DND-41 (cell line): ENCODE data around the gene GPR18.

Experiments used
- ATAC-seq: fragments of 200-7000 bp; cut with Tn5 transposase; 3 replicates; pipeline ENCODE4 v1.9.1; 2021; ENCODE audit warnings: low read depth; ENCODE audit not compliant: insufficient read depth
- DNase-seq: peaks from one replicate; pipeline ENCODE4 v3.0.0-alpha.2; 2020
- H2AFZ ChIP-seq: 2 replicates; pipeline ENCODE4 v1.6.0; 2012; ENCODE audit warnings: low read depth, low read length
- H3K27ac ChIP-seq: 2 replicates; pipeline ENCODE4 v1.5.1; 2012; ENCODE audit warnings: low read length, inconsistent platforms
- H3K27me3 ChIP-seq: fragments of 200-600 bp; sonication (generic); 2 replicates; pipeline ENCODE4 v1.6.0; 2012; ENCODE audit warnings: low read length, mild to moderate bottlenecking, inconsistent platforms; ENCODE audit not compliant: insufficient read depth, poor library complexity
- H3K36me3 ChIP-seq: 2 replicates; pipeline ENCODE4 v1.5.1; 2012; ENCODE audit warnings: low read length, inconsistent platforms; ENCODE audit not compliant: insufficient read depth
- H3K4me1 ChIP-seq: 2 replicates; pipeline ENCODE4 v1.5.1; 2012; ENCODE audit warnings: mild to moderate bottlenecking, low read length; ENCODE audit not compliant: insufficient read depth
- H3K4me2 ChIP-seq: 2 replicates; pipeline ENCODE4 v1.6.0; 2012; ENCODE audit warnings: mild to moderate bottlenecking, moderate library complexity, low read length, inconsistent platforms; ENCODE audit not compliant: insufficient read depth
- H3K4me3 ChIP-seq, 2 experiments: fragments of 200-600 bp in 1 of 2; shearing (Covaris generic) in 1 of 2; 2 replicates each; pipeline ENCODE4 v1.5.1; 2012 to 2016; ENCODE audit warnings: inconsistent platforms in 2 of 2, low read length in 2 of 2, mild to moderate bottlenecking in 2 of 2, low read depth in 1 of 2, moderate library complexity in 1 of 2
- H3K79me2 ChIP-seq: 2 replicates; pipeline ENCODE4 v1.6.0; 2012; ENCODE audit warnings: low read length, inconsistent platforms; ENCODE audit not compliant: insufficient read depth
- H3K9ac ChIP-seq: 2 replicates; pipeline ENCODE4 v1.6.0; 2012; ENCODE audit warnings: low read depth, mild to moderate bottlenecking, inconsistent platforms, low read length, moderate library complexity
- H3K9me3 ChIP-seq: 2 replicates; pipeline ENCODE4 v1.5.1; 2012; ENCODE audit warnings: low read length, moderate library complexity, mild to moderate bottlenecking, inconsistent platforms; ENCODE audit not compliant: insufficient read depth, severe bottlenecking
- H4K20me1 ChIP-seq: 2 replicates; pipeline ENCODE4 v1.6.0; 2012; ENCODE audit warnings: low read length; ENCODE audit not compliant: insufficient read depth
- EZH2 ChIP-seq: IDR thresholded peaks from 3 replicates; pipeline ENCODE4 v1.6.1; 2012; ENCODE audit warnings: borderline replicate concordance, low read depth, mild to moderate bottlenecking, moderate library complexity, low read length, inconsistent platforms; ENCODE audit not compliant: severe bottlenecking
- TF ChIP-seq, protein P1 (sequence below): IDR thresholded peaks from 2 replicates; pipeline ENCODE4 v1.5.1; 2012; ENCODE audit warnings: borderline replicate concordance, low read length, moderate library complexity, mild to moderate bottlenecking; ENCODE audit not compliant: poor library complexity, severe bottlenecking; ENCODE audit errors: extremely low read depth

GPR18 gene

DNA sequence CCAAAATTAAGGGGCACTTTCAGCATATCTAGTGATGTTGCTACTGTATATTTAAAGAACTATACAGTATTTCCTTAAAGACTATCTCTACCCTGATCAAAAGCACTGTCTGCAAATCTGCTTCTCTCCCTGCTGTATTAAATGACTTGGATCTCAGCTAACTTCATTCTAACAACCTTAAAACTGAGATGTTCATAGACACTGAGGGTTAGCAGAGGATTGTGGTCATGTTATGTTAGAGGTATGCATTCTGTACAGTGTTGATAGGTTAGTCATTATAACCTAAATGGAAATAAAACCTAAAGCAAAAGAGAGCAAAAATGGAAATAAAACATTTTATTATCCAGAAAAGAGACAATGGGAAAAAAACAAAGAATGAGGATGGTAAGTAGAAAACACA is 39.2 kb upstream of the GPR18 start:
- peaks cover 21% of the 10 kb centered on the region; the same call in 1 of the 2 replicates for H3K36me3 ChIP-seq
- H3K27ac ChIP-seq: no peak overlapping the region
- peaks cover 9% of the 10 kb centered on the region; the same call in 1 of the 2 replicates for H4K20me1 ChIP-seq
- H3K27me3 ChIP-seq: no peaks in the 10 kb centered on the region
- ATAC-seq (no peak), DNase-seq (no peak)
- no peak overlapping the region for H3K4me3 ChIP-seq
- H3K9me3 ChIP-seq: no peaks in the 10 kb centered on the region
- H3K79me2 ChIP-seq: peaks cover 10% of the 10 kb centered on the region; the same call in 1 of the 2 replicates
- no peak overlapping the region for H3K4me2 ChIP-seq
- TF ChIP-seq EZH2: no peak
- TF ChIP-seq, protein P1, sequence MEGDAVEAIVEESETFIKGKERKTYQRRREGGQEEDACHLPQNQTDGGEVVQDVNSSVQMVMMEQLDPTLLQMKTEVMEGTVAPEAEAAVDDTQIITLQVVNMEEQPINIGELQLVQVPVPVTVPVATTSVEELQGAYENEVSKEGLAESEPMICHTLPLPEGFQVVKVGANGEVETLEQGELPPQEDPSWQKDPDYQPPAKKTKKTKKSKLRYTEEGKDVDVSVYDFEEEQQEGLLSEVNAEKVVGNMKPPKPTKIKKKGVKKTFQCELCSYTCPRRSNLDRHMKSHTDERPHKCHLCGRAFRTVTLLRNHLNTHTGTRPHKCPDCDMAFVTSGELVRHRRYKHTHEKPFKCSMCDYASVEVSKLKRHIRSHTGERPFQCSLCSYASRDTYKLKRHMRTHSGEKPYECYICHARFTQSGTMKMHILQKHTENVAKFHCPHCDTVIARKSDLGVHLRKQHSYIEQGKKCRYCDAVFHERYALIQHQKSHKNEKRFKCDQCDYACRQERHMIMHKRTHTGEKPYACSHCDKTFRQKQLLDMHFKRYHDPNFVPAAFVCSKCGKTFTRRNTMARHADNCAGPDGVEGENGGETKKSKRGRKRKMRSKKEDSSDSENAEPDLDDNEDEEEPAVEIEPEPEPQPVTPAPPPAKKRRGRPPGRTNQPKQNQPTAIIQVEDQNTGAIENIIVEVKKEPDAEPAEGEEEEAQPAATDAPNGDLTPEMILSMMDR: no peak
- H3K9ac ChIP-seq: no peak overlapping the region
- no peak overlapping the region for H2AFZ ChIP-seq
- no peaks in the 10 kb centered on the region for H3K4me1 ChIP-seq

DNA sequence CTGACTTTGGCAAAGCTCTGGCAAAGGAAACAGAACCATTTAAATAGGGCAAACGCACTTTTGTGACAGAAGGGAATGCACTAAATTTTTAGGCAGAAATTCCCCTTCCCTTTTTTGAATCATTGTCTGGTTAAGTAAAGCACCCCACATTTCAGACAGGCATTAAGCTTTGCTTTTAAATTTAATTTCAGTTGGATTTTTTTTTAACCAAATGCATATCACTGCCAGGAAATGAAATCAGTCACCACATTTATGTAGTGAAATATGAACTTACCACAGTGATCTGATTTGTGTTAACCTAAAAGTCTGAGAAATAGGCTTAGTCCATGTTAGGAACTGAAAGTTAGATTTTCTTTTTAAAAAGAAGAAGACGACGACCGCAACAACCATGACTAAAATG is 38.2 kb upstream of the GPR18 start:
- H3K36me3 ChIP-seq: peaks cover 21% of the 10 kb centered on the region; the same call in 1 of the 2 replicates
- H2AFZ ChIP-seq: no peak overlapping the region
- DNase-seq (no peak), ATAC-seq (no peak)
- H3K4me3 ChIP-seq: no peak overlapping the region
- H3K4me2 ChIP-seq: no peak overlapping the region
- H3K9me3 ChIP-seq: no peaks in the 10 kb centered on the region
- H3K79me2 ChIP-seq: peaks cover 10% of the 10 kb centered on the region; the same call in 1 of the 2 replicates
- no peaks in the 10 kb centered on the region for H3K27me3 ChIP-seq
- peaks cover 9% of the 10 kb centered on the region; the same call in 1 of the 2 replicates for H4K20me1 ChIP-seq
- H3K9ac ChIP-seq: no peak overlapping the region
- no peak overlapping the region for H3K27ac ChIP-seq
- TF ChIP-seq, protein P1: no peak
- no peak for TF ChIP-seq EZH2
- H3K4me1 ChIP-seq: no peaks in the 10 kb centered on the region

DNA sequence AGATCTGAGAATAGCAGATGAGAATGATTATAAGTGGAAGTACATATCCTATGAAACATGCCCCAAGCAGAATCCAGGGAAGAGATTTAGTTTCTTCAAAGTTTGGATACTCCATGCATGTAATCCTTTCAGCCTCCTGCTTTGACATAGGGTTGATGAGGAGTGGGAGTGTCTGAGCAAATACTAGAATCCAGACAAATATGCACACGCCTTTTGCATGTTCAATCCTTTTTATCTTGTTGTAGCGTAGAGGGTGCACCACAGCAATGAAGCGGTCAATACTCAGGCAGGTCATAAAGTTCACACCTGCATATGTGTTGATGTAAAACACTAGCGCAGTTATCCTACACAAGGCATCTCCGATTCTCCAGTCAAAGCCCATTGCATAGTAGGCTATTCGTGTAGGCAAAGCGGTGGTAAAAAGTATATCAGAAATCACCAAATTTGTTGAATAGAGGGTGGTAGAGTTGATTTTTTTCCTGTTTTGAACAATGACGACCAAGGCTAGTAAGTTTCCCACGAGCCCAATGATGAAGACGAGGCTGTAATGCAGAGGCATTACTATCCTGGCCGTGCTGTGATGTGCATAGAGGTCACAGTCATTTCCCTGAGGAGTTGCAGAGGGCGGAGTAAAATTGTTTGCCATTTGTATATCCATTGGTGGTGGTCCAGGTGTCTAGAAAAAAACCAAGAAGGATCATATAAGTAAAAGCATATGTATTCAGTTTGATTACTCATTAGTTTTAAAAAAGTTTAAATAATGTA is 37.5 kb upstream of the GPR18 start:
- Histone ChIP-seq H3K36me3 (peaks cover 21% of the 10 kb centered on the region; the same call in 1 of the 2 replicates), H3K9ac (no peak overlapping the region), H3K27me3 (no peaks in the 10 kb centered on the region), H3K79me2 (peaks cover 10% of the 10 kb centered on the region; the same call in 1 of the 2 replicates), H2AFZ (no peak overlapping the region), H3K27ac (no peak overlapping the region), H3K4me1 (no peaks in the 10 kb centered on the region), H3K9me3 (no peaks in the 10 kb centered on the region), H3K4me3 (no peak overlapping the region), H3K4me2 (no peak overlapping the region), H4K20me1 (peaks cover 7% of the 10 kb centered on the region; the same call in 1 of the 2 replicates)
- no peak for DNase-seq
- no peak for TF ChIP-seq EZH2
- TF ChIP-seq, protein P1: no peak
- no peak for ATAC-seq
